Tibial nerve (tissue), 4 donors: Measurements from ENCODE around the gene LPCAT4. TPM values are rescaled to one million over a fixed set of nuclear protein-coding genes. Genes with fewer than 3 reads are reported as not detected.
"Not testable (repeated sequence)": the region's sequence is repeated elsewhere in the genome, so short reads cannot be mapped to it uniquely, and the experiment has no call there.

Source experiments
- DNase-seq, 2 donors: peaks; one replicate each; pipeline ENCODE4 v3.0.0-alpha.2; 2019; ENCODE audit warnings: low spot score in 2 of 2
- H3K27ac ChIP-seq, 4 donors: fragments of 200-600 bp; sonication (generic) in 3 of 4; one replicate each; pipeline ENCODE4 v1.5.1; 2017 to 2019; ENCODE audit warnings: mild to moderate bottlenecking in 1 of 4
- H3K27me3 ChIP-seq, 2 donors: fragments of 200-600 bp; sonication (generic) in 1 of 2; one replicate each; pipeline versions ENCODE4 v1.5.1 to v1.6.0; 2017 to 2019
- H3K36me3 ChIP-seq, 3 donors: fragments of 200-600 bp; sonication (generic); one replicate each; pipeline ENCODE4 v1.5.1; 2018 to 2019
- H3K4me1 ChIP-seq, 4 donors: fragments of 200-600 bp; sonication (generic) in 3 of 4; one replicate each; pipeline ENCODE4 v1.5.1; 2017 to 2019
- H3K4me3 ChIP-seq, 4 donors: fragments of 200-600 bp; sonication (generic) in 3 of 4; one replicate each; pipeline ENCODE4 v1.5.1; 2017 to 2019; ENCODE audit warnings: mild to moderate bottlenecking in 1 of 4, moderate library complexity in 1 of 4
- H3K9me3 ChIP-seq, 4 donors: fragments of 200-600 bp; sonication (generic) in 3 of 4; one replicate each; pipeline ENCODE4 v1.5.1; 2017 to 2019
- EP300 ChIP-seq, 2 donors: sonication (generic); formaldehyde crosslinking; IDR thresholded peaks; one replicate each; pipeline ENCODE4 v1.6.1; 2017; ENCODE audit warnings: antibody characterized with exemption in 2 of 2, mild to moderate bottlenecking in 1 of 2
- POLR2A ChIP-seq, 2 donors: fragments of 450-650 bp; IDR thresholded peaks; one replicate each; pipeline ENCODE4 v1.6.1; 2017; ENCODE audit warnings: antibody characterized with exemption in 2 of 2, mild to moderate bottlenecking in 2 of 2, moderate library complexity in 2 of 2
- WGBS, 2 donors: methylation state at CpG; one replicate each; pipeline ENCODE4 v1.1.5; 2018; 5-methylcytosine and 5-hydroxymethylcytosine counted together
- total RNA-seq, 4 donors: library from RNA; depleted of rRNA; stranded (reverse); fragments of >200 nt; gene quantifications; one replicate each; pipeline ENCODE4 v1.1.0, GENCODE V29; 2016
- TF ChIP-seq, protein P1 (sequence below), 5 experiments: fragments of 200-600 bp in 3 of 5; fragments of 450-650 bp in 2 of 5; sonication (generic) in 3 of 5; IDR thresholded peaks; one replicate each; pipeline ENCODE4 v1.5.1; 2016 to 2019; ENCODE audit warnings: antibody characterized with exemption in 5 of 5, mild to moderate bottlenecking in 3 of 5, moderate library complexity in 2 of 5

The LPCAT4 gene
- total RNA-seq, 4 donors from 2014 or later = 14.0 to 38.8 (median 31.9) TPM

DNA sequence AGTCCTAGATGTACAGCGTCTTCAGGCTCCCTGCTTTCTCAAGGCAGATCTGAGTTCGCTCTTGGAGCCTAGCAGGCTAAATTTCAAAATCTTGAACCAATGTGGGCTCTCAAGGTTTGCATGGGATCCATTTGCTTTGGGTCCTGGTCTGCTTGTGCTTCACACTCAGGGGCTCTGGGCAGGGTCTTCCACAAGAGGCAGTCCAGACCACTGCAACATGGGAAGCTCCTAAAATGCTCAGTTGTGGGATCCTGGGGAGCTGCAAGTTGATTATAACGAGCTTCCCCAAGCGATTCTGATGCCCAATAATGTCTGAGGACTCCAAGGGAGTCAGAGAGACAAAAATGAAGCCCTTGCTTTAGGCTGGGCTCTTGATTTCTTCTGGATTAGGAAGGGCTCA is 17.2 kb downstream of the LPCAT4 start:
- no peaks in the 10 kb centered on the region for H3K27me3 ChIP-seq
- H3K27ac ChIP-seq = no peak overlapping the region
- DNase-seq = no peak
- no peaks in the 10 kb centered on the region for H3K4me1 ChIP-seq
- WGBS, 2 donors = 86 to 88% methylated on average over 4 of the region's 4 CpGs
- peaks cover 0 to 8% (median 0%) of the 10 kb centered on the region in 3 donors for H3K36me3 ChIP-seq
- H3K9me3 ChIP-seq = no peaks in the 10 kb centered on the region
- H3K4me3 ChIP-seq = no peak overlapping the region
- TF ChIP-seq POLR2A (IDR thresholded peaks at IDR 0.05) (no peak), EP300 (IDR thresholded peaks at IDR 0.05) (no peak)
- TF ChIP-seq, protein P1, sequence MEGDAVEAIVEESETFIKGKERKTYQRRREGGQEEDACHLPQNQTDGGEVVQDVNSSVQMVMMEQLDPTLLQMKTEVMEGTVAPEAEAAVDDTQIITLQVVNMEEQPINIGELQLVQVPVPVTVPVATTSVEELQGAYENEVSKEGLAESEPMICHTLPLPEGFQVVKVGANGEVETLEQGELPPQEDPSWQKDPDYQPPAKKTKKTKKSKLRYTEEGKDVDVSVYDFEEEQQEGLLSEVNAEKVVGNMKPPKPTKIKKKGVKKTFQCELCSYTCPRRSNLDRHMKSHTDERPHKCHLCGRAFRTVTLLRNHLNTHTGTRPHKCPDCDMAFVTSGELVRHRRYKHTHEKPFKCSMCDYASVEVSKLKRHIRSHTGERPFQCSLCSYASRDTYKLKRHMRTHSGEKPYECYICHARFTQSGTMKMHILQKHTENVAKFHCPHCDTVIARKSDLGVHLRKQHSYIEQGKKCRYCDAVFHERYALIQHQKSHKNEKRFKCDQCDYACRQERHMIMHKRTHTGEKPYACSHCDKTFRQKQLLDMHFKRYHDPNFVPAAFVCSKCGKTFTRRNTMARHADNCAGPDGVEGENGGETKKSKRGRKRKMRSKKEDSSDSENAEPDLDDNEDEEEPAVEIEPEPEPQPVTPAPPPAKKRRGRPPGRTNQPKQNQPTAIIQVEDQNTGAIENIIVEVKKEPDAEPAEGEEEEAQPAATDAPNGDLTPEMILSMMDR (IDR thresholded peaks at IDR 0.05) = no peak

DNA sequence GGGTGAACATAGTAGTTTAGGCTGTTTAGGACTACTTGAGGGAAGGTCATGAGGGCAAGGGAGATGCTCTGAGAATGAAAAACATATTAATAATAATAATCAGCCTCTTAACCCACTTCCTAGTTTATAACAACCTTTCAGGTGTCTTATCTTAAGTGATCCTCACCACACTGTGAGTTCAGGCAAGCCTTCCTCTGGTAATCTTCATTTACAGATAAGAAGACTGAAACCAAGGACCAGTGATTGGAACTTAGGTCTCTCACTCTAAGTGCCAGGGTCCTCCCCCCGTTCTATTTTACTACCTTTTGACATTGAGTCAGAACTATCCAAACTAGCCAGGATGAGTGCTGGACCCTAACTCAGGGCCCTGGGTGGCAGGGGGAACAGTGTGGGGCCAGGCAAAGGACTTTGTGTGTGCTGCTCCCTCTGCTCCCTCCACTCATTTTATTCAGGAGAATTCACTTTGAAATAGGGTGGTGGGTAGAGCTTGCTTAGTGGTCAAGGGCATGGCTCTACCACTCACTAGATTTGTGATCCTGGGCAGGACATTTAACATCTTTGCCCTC is 18.2 kb downstream of the LPCAT4 start:
- H3K36me3 ChIP-seq = no peaks in the 10 kb centered on the region
- H3K4me3 ChIP-seq = no peak overlapping the region
- H3K9me3 ChIP-seq = no peaks in the 10 kb centered on the region
- no peak overlapping the region for H3K27ac ChIP-seq
- H3K27me3 ChIP-seq = no peaks in the 10 kb centered on the region
- no peaks in the 10 kb centered on the region for H3K4me1 ChIP-seq
- no peak for DNase-seq
- WGBS, 2 donors = 78 to 85% methylated on average over 1 of the region's 1 CpG
- TF ChIP-seq, protein P1 (IDR thresholded peaks at IDR 0.05) = no peak

DNA sequence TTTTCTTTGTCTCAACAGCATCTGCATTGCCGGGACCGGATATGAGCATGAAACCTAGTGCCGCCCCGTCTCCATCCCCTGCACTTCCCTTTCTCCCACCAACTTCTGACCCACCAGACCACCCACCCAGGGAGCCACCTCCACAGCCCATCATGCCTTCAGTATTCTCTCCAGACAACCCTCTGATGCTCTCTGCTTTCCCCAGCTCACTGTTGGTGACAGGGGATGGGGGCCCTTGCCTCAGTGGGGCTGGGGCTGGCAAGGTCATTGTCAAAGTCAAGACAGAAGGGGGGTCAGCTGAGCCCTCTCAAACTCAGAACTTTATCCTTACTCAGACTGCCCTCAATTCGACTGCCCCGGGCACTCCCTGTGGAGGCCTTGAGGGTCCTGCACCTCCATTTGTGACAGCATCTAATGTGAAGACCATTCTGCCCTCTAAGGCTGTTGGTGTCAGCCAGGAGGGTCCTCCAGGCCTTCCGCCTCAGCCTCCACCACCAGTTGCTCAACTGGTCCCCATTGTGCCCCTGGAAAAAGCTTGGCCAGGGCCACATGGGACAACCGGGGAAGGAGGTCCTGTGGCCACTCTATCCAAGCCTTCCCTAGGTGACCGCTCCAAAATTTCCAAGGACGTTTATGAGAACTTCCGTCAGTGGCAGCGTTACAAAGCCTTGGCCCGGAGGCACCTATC is 18.9 kb downstream of the LPCAT4 start:
- no peak for TF ChIP-seq EP300 (IDR thresholded peaks at IDR 0.05)
- no peak for TF ChIP-seq POLR2A (IDR thresholded peaks at IDR 0.05)
- TF ChIP-seq, protein P1 (IDR thresholded peaks at IDR 0.05) = no peak
- no peak overlapping the region for H3K27ac ChIP-seq
- H3K4me1 ChIP-seq = no peaks in the 10 kb centered on the region
- WGBS, 2 donors = 77 to 78% methylated on average over 13 of the region's 13 CpGs
- DNase-seq = no peak
- H3K36me3 ChIP-seq = no peaks in the 10 kb centered on the region
- no peaks in the 10 kb centered on the region for H3K27me3 ChIP-seq
- no peaks in the 10 kb centered on the region for H3K9me3 ChIP-seq
- H3K4me3 ChIP-seq = no peak overlapping the region

DNA sequence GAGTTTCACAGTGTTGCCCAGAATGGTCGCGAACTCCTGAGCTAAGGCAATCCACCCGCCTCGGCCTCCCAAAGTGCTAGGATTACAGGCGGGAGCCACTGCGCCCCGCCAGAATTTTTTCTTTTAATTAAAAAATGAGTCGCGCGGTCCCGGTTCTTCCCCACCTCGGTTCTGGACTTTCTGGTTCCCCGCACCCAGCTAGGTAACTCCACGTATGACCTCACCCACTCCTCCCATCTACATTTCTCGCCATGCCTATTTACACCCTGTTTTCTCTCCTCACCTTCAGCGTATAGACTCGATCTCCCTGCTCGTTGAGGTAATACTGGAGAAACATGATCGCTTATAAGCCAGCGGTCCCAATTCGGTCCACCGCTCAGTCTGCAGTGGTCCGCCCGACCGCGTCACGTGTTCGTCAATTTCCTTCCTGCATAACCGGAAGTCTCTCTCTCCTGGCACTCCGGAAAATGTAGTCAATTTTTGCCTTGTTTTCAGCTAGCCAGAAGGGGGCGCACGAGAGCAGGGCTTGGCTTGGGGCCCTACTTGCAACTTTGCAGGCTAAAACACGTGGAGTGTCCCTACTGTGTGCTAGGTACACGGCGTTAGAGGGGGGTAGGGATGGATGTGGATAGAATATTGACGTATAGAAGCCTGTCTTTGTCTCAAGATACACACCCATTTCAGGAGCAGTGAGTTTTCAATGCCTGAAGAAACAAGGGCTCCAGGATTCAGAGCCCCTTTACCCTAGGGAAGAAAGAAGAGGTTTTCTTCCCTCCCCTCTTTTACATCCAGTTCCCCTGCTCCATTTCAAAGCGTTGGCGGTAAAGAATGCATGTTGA is 24.0 kb downstream of the LPCAT4 start, which contains the start of the genes NOP10 and NUTM1:
NOP10 (minus strand) TSS at position 400 of the 839 bp plus-strand sequence; CDS start at position 337, 63 bp downstream.
NUTM1 (plus strand) TSS at position 579 of the 839 bp plus-strand sequence. CDS start 382 bp downstream, outside the sequence.
- peak within 1 kb of the TSS; percentile 61 to 87 (median 74) for H3K4me3 ChIP-seq
- H3K9me3 ChIP-seq = no peaks in the 10 kb centered on the region
- no peaks in the 10 kb centered on the region for H3K27me3 ChIP-seq
- WGBS, 2 donors = 1 to 2% methylated on average over 38 of the region's 38 CpGs
- TF ChIP-seq POLR2A (IDR thresholded peaks at IDR 0.05) (peak; percentile 63 to 68), EP300 (IDR thresholded peaks at IDR 0.05) (peak; percentile 80 to 98)
- TF ChIP-seq, protein P1 (IDR thresholded peaks at IDR 0.05) = peak; percentile 87 to 96 (median 94)
- peaks cover 0 to 30% (median 9%) of the 10 kb centered on the region in 4 donors for H3K4me1 ChIP-seq
- H3K36me3 ChIP-seq = peaks cover 0 to 22% (median 0%) of the 10 kb centered on the region in 3 donors
- peak within 1 kb of the TSS; percentile 66 to 94 (median 90) for H3K27ac ChIP-seq
- peak; percentile 73 to 85 for DNase-seq

DNA sequence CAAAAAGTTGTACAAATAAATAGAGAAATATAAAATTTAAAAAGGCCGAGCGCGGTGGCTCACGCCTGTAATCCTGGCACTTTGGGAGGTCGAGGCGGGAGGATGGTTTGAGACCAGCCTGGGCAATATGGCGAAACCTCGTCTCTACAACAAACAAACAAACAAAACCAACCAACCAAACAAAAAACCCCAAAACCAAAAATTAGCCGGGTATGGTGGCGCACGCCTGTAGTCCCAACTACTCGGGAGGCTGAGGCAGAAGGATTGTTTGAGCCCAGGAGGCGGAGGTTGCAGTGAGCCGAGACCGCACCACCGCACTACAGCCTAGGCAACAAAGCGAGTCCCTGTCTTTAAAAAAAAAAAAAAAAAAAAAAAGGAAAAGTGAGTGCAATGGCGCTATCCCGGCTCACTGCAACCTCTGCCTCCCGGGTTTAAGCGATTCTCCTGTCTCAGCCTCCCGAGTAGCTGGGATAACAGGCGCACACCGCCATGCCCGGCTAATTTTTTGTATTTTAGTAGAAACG is 24.7 kb downstream of the LPCAT4 start:
- Histone ChIP-seq H3K36me3 (peaks cover 0 to 22% (median 0%) of the 10 kb centered on the region in 3 donors), H3K27ac (peak overlapping the region; percentile 66 to 94 (median 90)), H3K4me3 (peak overlapping the region; percentile 61 to 87 (median 74)), H3K4me1 (peaks cover 0 to 30% (median 9%) of the 10 kb centered on the region in 4 donors)
- 40% methylated on average over 26 of the region's 26 CpGs for WGBS, 2 donors
- not testable (repeated sequence) for H3K27me3 ChIP-seq, DNase-seq, H3K9me3 ChIP-seq
